Endothelial cell of umbilical vein (primary cell): Measurements from ENCODE around the gene MYH9. TPM values are rescaled to one million over a fixed set of nuclear protein-coding genes. Genes with fewer than 3 reads are reported as not detected.
A peak's percentile ranks its signal among the peaks of the same experiment; 100 is the strongest.

ENCODE experiments used
- BruUV-seq: library from RNA; stranded (reverse); fragments of 400-500 nt; replicated peaks from 2 replicates; lab custom pipeline; 2021; lab: Mats Ljungman, UMichigan
- CTCF ChIA-PET: fragments of 300-600, 350-600 bp; sonication (Branson Sonifier 250); formaldehyde crosslinking; loops from one replicate; lab custom pipeline; 2021; ENCODE audit warnings: antibody characterized with exemption, inconsistent platforms; lab: Charles Lee
- POLR2A ChIA-PET: fragments of 300-600, 350-600 bp; sonication (Branson Sonifier 250); formaldehyde crosslinking; loops from one replicate; lab custom pipeline; 2021; ENCODE audit warnings: antibody characterized with exemption, inconsistent platforms; lab: Charles Lee
- DNase-seq: peaks from one replicate; pipeline ENCODE4 v3.0.0-alpha.2; 2011; ENCODE audit warnings: low read depth, low spot score
- FAIRE-seq: peaks from 2 replicates; lab custom pipeline; 2011; peaks lifted over from hg19 to GRCh38; lab: Jason Lieb, UNC
- H2AFZ ChIP-seq: 2 replicates; pipeline ENCODE4 v1.6.0; 2012; ENCODE audit warnings: low read depth, low read length, control low read depth, inconsistent platforms
- H3K27ac ChIP-seq: 2 replicates; pipeline ENCODE4 v1.5.1; 2011; ENCODE audit warnings: low read depth, mild to moderate bottlenecking, control low read depth, low read length, moderate library complexity; ENCODE audit not compliant: insufficient read depth
- H3K27me3 ChIP-seq, 2 experiments: 2 replicates each; pipeline versions ENCODE4 v1.6.0 to v1.6.1; 2011; ENCODE audit warnings: low read length in 2 of 2, mixed read lengths in 1 of 2; ENCODE audit not compliant: control insufficient read depth in 2 of 2, insufficient read depth in 2 of 2
- H3K36me3 ChIP-seq, 2 experiments: 2 replicates in 1 of 2; 3 replicates in 1 of 2; pipeline ENCODE4 v1.5.1; 2011; ENCODE audit warnings: low read length in 2 of 2, mild to moderate bottlenecking in 1 of 2, moderate library complexity in 1 of 2; ENCODE audit not compliant: control insufficient read depth in 2 of 2, insufficient read depth in 2 of 2; ENCODE audit errors: extremely low read depth in 1 of 2
- H3K4me1 ChIP-seq: 3 replicates; pipeline ENCODE4 v1.5.1; 2011; ENCODE audit warnings: mild to moderate bottlenecking, low read length; ENCODE audit not compliant: control insufficient read depth, insufficient read depth; ENCODE audit errors: extremely low read depth
- H3K4me2 ChIP-seq: 2 replicates; pipeline ENCODE4 v1.6.1; 2011; ENCODE audit warnings: low read length, control low read depth, mixed read lengths; ENCODE audit not compliant: insufficient read depth
- H3K4me3 ChIP-seq, 3 experiments: fragments of 200-600 bp in 1 of 3; sonication (generic), shearing (Covaris generic) in 1 of 3; replicated peaks in 1 of 3; 2 replicates each; pipeline ENCODE4 v1.5.1; 2011 to 2016; ENCODE audit warnings: control low read depth in 3 of 3, low read length in 3 of 3, mild to moderate bottlenecking in 2 of 3, inconsistent platforms in 1 of 3, low read depth in 1 of 3, moderate library complexity in 1 of 3; ENCODE audit not compliant: insufficient read depth in 1 of 3
- H3K79me2 ChIP-seq: 2 replicates; pipeline ENCODE4 v1.6.0; 2012; ENCODE audit warnings: low read length, inconsistent platforms; ENCODE audit not compliant: control insufficient read depth, insufficient read depth
- H3K9ac ChIP-seq: replicated peaks from 2 replicates; pipeline ENCODE3; 2011; ENCODE audit warnings: low read length, control low read depth; ENCODE audit not compliant: insufficient read depth; ENCODE audit errors: extremely low read depth
- H3K9me1 ChIP-seq: replicated peaks from 3 replicates; pipeline ENCODE4 v1.6.0; 2011; ENCODE audit warnings: mild to moderate bottlenecking, low read length; ENCODE audit not compliant: control insufficient read depth, insufficient read depth; ENCODE audit errors: extremely low read depth
- H3K9me3 ChIP-seq: replicated peaks from 2 replicates; pipeline ENCODE4 v1.5.1; 2012; ENCODE audit warnings: low read length, inconsistent platforms; ENCODE audit not compliant: control insufficient read depth, insufficient read depth
- H4K20me1 ChIP-seq: replicated peaks from 2 replicates; pipeline ENCODE3; 2011; ENCODE audit warnings: mild to moderate bottlenecking, low read length; ENCODE audit not compliant: control insufficient read depth, insufficient read depth; ENCODE audit errors: extremely low read depth
- CTCF ChIP-seq, 2 donors: IDR thresholded peaks; 1 replicate in 1 of 2; 2 replicates in 1 of 2; pipeline ENCODE4 v1.5.1; 2011; ENCODE audit warnings: low read length in 2 of 2, mild to moderate bottlenecking in 2 of 2, moderate library complexity in 2 of 2, control low read depth in 1 of 2, inconsistent platforms in 1 of 2, low read depth in 1 of 2; ENCODE audit not compliant: insufficient read depth in 1 of 2; ENCODE audit errors: extremely low read depth in 1 of 2
- EZH2 ChIP-seq: IDR thresholded peaks from 2 replicates; pipeline ENCODE4 v1.6.1; 2012; ENCODE audit warnings: borderline replicate concordance, low read depth, mild to moderate bottlenecking, moderate library complexity, low read length, inconsistent platforms; ENCODE audit not compliant: severe bottlenecking
- FOS ChIP-seq: IDR thresholded peaks from 2 replicates; pipeline ENCODE4 v1.6.1; 2011; ENCODE audit warnings: mild to moderate bottlenecking, low read length, moderate library complexity, borderline replicate concordance; ENCODE audit not compliant: insufficient read depth
- GATA2 ChIP-seq: IDR thresholded peaks from 2 replicates; pipeline ENCODE4 v1.7.0; 2011; ENCODE audit warnings: low read depth, mild to moderate bottlenecking, moderate library complexity, mixed read lengths, low read length; ENCODE audit not compliant: insufficient read length, insufficient read depth
- JUN ChIP-seq: IDR thresholded peaks from 2 replicates; pipeline ENCODE4 v1.6.1; 2011; ENCODE audit warnings: borderline replicate concordance, low read depth; ENCODE audit not compliant: insufficient read length, insufficient read depth
- MAX ChIP-seq: IDR thresholded peaks from 2 replicates; pipeline ENCODE4 v1.6.1; 2011; ENCODE audit not compliant: insufficient read depth, insufficient read length
- MYC ChIP-seq: IDR thresholded peaks from one replicate; pipeline ENCODE4 v1.6.1; 2011; ENCODE audit warnings: mild to moderate bottlenecking, low read depth, low read length
- POLR2A ChIP-seq: IDR thresholded peaks from 2 replicates; pipeline ENCODE4 v1.6.1; 2012; ENCODE audit warnings: low read depth, mild to moderate bottlenecking, control low read depth, low read length
- POLR2AphosphoS5 ChIP-seq: IDR thresholded peaks from 2 replicates; pipeline ENCODE4 v1.6.1; 2012; ENCODE audit warnings: low read depth, mild to moderate bottlenecking, control low read depth, low read length, moderate library complexity; ENCODE audit not compliant: insufficient read depth
- dilution Hi-C: fragments of 300-500 bp; cut with MboI; formaldehyde crosslinking; loops from one replicate; pipeline ENCODE4 v1.15.0; 2019; ENCODE audit warnings: low sequenced_read_pairs; ENCODE audit not compliant: extremely low pct_ligation_motif_present
- intact Hi-C: fragments of 100-400 bp; cut with micrococcal nuclease; formaldehyde crosslinking; loops from one replicate; pipeline ENCODE4 v1.10.0; 2022
- polyA plus RNA-seq, 4 experiments: library from polyadenylated mRNA; depleted of rRNA in 3 of 4; stranded (reverse) in 3 of 4; unstranded in 1 of 4; fragments of >200 nt; gene quantifications; 2 replicates each; pipeline versions ENCODE4 v1.2.1 to v1.2.3, GENCODE V29; 2011 to 2012; ENCODE audit warnings: missing spikeins in 1 of 4
- total RNA-seq: library from RNA; stranded (reverse); gene quantifications from 2 replicates; pipeline ENCODE4 v1.2.3, GENCODE V29; 2021

Gene MYH9
- total and polyA plus RNA-seq, 2 donors (not counting 3 experiments of a cell fraction or from before 2014, with no cell fraction given), result 188 to 1,413 TPM

- no peak overlapping the region for H2AFZ ChIP-seq
- peak overlapping the region; percentile 99 for H3K27ac ChIP-seq
- H3K27me3 ChIP-seq, result no peaks in the 10 kb centered on the region
- intact Hi-C loops (loop anchor here (1.0 to 5.0 kb wide), 7 partner anchors 14 to 198 kb away; partner anchors contain the start of gene EIF3D), dilution Hi-C loops (no loop called here)
- no peaks in the 10 kb centered on the region for H4K20me1 ChIP-seq
- FAIRE-seq (peak; percentile 90), DNase-seq (peak; percentile 95)
- H3K4me3 ChIP-seq, result no peak overlapping the region
- TF ChIP-seq MAX, result peak; percentile 46
- TF ChIP-seq MYC, result no peak
- TF ChIP-seq POLR2A, result peak; percentile 7
- no peak for TF ChIP-seq CTCF (IDR thresholded peaks at IDR 0.05; ENCODE audit: extremely low read depth in 1 of 2, insufficient read depth in 1 of 2, low read depth in 1 of 2, low read length in 2 of 2)
- TF ChIP-seq GATA2, result no peak
- TF ChIP-seq JUN, result peak; percentile 56
- TF ChIP-seq EZH2, result no peak
- peak; percentile 68 for TF ChIP-seq FOS
- peak; percentile 84 for TF ChIP-seq POLR2AphosphoS5
- peaks cover 97% of the 10 kb centered on the region for H3K4me1 ChIP-seq
- ChIA-PET POLR2A (interaction anchor here (0.5 to 2.5 kb wide), 8 partner anchors 9 to 138 kb away, joined by 3 to 12 read pairs (median 4); partner anchors contain the start of gene MYH9), CTCF (interaction anchor here (1.0 to 1.1 kb wide), 2 partner anchors 141 kb away, joined by 3 to 8 read pairs; no protein-coding TSS in a partner anchor)
- peak overlapping the region; percentile 0 for H3K4me2 ChIP-seq
- no peaks in the 10 kb centered on the region for H3K9me3 ChIP-seq
- peaks cover 74% of the 10 kb centered on the region for H3K79me2 ChIP-seq
- peak overlapping the region; percentile 95 for H3K9ac ChIP-seq
- no TSS peak for BruUV-seq
- no peaks in the 10 kb centered on the region for H3K9me1 ChIP-seq
- peaks cover 18 to 43% of the 10 kb centered on the region in 2 experiments for H3K36me3 ChIP-seq
Measured at GRCh38 chr22:36329254-36330078, 58.3 kb downstream of the MYH9 start.
